ENCODE data around the gene WDR75. TPM values are rescaled to one million over a fixed set of nuclear protein-coding genes. Genes with fewer than 3 reads are reported as not detected.

Gene WDR75
- total RNA-seq, 4 donors from 2014 or later, result 31.6 to 49.4 (median 38.8) TPM

GRCh38 chr2:189488008-189488310, 46.7 kb downstream of the WDR75 start:
- no peak for TF ChIP-seq CTCF (IDR thresholded peaks at IDR 0.05)
- ATAC-seq (ENCODE audit: low FRiP score) (no peak), DNase-seq (ENCODE audit: low spot score) (no peak)

GRCh38 chr2:189492451-189492850, 51.2 kb downstream of the WDR75 start:
- ATAC-seq (ENCODE audit: low FRiP score) (no peak), DNase-seq (ENCODE audit: low spot score) (no peak)
- TF ChIP-seq CTCF (IDR thresholded peaks at IDR 0.05), result no peak

GRCh38 chr2:189498205-189498604, 56.9 kb downstream of the WDR75 start:
- ATAC-seq (ENCODE audit: low FRiP score) (no peak), DNase-seq (ENCODE audit: low spot score) (no peak)
- no peak for TF ChIP-seq CTCF (IDR thresholded peaks at IDR 0.05)

- no peak for TF ChIP-seq CTCF (IDR thresholded peaks at IDR 0.05)
- no peak for DNase-seq (ENCODE audit: low spot score)
- ATAC-seq (ENCODE audit: low FRiP score), result no peak
Observed at GRCh38 chr2:189499137-189499536, 57.9 kb downstream of the WDR75 start.

- TF ChIP-seq CTCF (IDR thresholded peaks at IDR 0.05), result no peak
- ATAC-seq (ENCODE audit: low FRiP score), result no peak
Observed at GRCh38 chr2:189500456-189501160, 59.3 kb downstream of the WDR75 start.

GRCh38 chr2:189501487-189501886, 60.2 kb downstream of the WDR75 start:
- DNase-seq (ENCODE audit: low spot score) (no peak), ATAC-seq (ENCODE audit: low FRiP score) (no peak)
- TF ChIP-seq CTCF (IDR thresholded peaks at IDR 0.05), result no peak

More at GRCh38 chr2:189500456-189501160, 59.3 kb downstream of the WDR75 start:
- DNase-seq (ENCODE audit: low spot score), result no peak

GRCh38 chr2:189502714-189503113, 61.4 kb downstream of the WDR75 start:
- no peak for TF ChIP-seq CTCF (IDR thresholded peaks at IDR 0.05)
- DNase-seq (ENCODE audit: low spot score) (no peak), ATAC-seq (ENCODE audit: low FRiP score) (no peak)

Measured in omental fat pad (tissue), 4 donors.